GM06990 (cell line): ENCODE measurements around the gene NEK7.
"Not testable (repeated sequence)": the region's sequence is repeated elsewhere in the genome, so short reads cannot be mapped to it uniquely, and the experiment has no call there.

Experiments
- DNase-seq: peaks from one replicate; pipeline ENCODE4 v3.0.0-alpha.2; 2011; ENCODE audit not compliant: insufficient read length; ENCODE audit errors: extremely low read depth
- H3K27me3 ChIP-seq: replicated peaks from 2 replicates; pipeline ENCODE4 v1.6.0; 2011; ENCODE audit warnings: low read length; ENCODE audit not compliant: control insufficient read depth, insufficient read depth
- H3K36me3 ChIP-seq: 2 replicates; pipeline ENCODE4 v1.5.1; 2011; ENCODE audit warnings: low read length; ENCODE audit not compliant: control insufficient read depth, insufficient read depth
- H3K4me3 ChIP-seq: replicated peaks from 2 replicates; pipeline ENCODE4 v1.5.1; 2011; ENCODE audit warnings: low read depth, mild to moderate bottlenecking, control low read depth, low read length
- TF ChIP-seq, protein P1 (sequence below): IDR thresholded peaks from 2 replicates; pipeline ENCODE4 v1.5.1; 2011; ENCODE audit warnings: low read length, control low read depth, mild to moderate bottlenecking, inconsistent platforms; ENCODE audit not compliant: insufficient read depth, poor library complexity, severe bottlenecking

Gene NEK7

DNA sequence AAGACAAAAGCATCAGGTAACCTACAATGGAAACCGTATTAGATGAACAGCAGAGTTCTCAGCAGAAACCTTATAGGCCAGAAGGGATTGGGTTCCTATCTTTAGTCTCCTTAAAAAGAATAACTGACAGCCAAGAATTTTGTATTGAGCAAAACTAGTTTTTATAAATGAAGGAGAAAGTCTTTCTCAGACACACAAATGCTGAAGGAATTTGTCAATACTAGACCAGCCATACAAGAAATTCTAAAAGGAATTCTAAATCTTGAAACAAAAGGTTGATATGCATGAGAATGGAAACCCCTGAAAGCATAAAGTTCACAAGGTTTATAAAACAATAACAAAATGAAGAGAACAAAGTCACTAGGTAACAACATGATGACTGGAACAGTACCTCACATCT, 58.1 kb downstream of the NEK7 start:
- DNase-seq: no peak
- TF ChIP-seq, protein P1, sequence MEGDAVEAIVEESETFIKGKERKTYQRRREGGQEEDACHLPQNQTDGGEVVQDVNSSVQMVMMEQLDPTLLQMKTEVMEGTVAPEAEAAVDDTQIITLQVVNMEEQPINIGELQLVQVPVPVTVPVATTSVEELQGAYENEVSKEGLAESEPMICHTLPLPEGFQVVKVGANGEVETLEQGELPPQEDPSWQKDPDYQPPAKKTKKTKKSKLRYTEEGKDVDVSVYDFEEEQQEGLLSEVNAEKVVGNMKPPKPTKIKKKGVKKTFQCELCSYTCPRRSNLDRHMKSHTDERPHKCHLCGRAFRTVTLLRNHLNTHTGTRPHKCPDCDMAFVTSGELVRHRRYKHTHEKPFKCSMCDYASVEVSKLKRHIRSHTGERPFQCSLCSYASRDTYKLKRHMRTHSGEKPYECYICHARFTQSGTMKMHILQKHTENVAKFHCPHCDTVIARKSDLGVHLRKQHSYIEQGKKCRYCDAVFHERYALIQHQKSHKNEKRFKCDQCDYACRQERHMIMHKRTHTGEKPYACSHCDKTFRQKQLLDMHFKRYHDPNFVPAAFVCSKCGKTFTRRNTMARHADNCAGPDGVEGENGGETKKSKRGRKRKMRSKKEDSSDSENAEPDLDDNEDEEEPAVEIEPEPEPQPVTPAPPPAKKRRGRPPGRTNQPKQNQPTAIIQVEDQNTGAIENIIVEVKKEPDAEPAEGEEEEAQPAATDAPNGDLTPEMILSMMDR: no peak

DNA sequence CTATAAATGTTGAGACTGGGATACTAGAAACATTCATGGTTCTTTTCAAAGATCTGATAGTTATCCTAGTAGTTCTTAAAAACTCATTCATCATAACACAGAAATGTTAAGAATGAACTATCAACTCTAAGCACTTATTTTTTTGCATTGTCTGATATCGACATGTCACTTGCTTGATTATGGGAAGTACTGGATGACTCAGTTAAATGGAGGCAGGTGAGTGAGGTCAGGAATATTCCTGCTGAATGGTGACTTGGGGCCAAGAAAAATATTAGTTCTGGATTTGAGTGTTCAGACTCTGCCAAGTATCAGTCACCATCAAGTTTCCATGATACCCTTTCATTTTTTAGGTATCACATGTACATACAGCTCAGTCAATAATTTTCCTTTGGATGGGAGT, 63.6 kb downstream of the NEK7 start:
- no peak for DNase-seq
- no peak overlapping the region for H3K4me3 ChIP-seq

More for the DNA sequence above, 58.1 kb downstream of the NEK7 start:
- Histone ChIP-seq H3K27me3 (no peaks in the 10 kb centered on the region), H3K4me3 (no peak overlapping the region), H3K36me3 (no peaks in the 10 kb centered on the region; the same call in 1 of the 2 replicates)

DNA sequence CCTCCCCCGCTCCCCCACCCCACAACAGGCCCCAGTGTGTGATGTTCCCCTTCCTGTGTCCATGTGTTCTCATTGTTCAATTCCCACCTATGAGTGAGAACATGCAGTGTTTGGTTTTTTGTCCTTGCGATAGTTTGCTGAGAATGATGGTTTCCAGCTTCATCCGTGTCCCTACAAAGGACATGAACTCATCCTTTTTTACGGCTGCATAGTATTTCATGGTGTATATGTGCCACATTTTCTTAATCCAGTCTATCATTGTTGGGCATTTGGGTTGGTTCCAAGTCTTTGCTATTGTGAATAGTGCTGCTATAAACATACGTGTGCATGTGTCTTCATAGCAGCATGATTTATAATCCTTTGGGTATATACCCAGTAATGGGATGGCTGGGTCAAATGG, 70.2 kb downstream of the NEK7 start:
- not testable (repeated sequence) for DNase-seq, H3K27me3 ChIP-seq, H3K4me3 ChIP-seq, H3K36me3 ChIP-seq

More for the DNA sequence above, 63.6 kb downstream of the NEK7 start:
- Histone ChIP-seq H3K27me3 (no peaks in the 10 kb centered on the region), H3K36me3 (no peaks in the 10 kb centered on the region)
- TF ChIP-seq, protein P1: no peak

DNA sequence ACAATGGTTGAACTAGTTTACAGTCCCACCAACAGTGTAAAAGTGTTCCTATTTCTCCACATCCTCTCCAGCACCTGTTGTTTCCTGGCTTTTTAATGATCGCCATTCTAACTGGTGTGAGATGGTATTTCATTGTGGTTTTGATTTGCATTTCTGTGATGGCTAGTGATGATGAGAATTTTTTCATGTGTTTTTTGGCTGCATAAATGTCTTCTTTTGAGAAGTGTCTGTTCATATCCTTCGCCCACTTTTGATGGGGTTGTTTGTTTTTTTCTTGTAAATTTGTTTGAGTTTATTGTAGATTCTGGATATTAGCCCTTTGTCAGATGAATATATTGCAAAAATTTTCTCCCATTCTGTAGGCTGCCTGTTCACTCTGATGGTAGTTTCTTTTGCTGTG, 70.7 kb downstream of the NEK7 start:
- not testable (repeated sequence) for H3K4me3 ChIP-seq, H3K36me3 ChIP-seq, H3K27me3 ChIP-seq, DNase-seq

DNA sequence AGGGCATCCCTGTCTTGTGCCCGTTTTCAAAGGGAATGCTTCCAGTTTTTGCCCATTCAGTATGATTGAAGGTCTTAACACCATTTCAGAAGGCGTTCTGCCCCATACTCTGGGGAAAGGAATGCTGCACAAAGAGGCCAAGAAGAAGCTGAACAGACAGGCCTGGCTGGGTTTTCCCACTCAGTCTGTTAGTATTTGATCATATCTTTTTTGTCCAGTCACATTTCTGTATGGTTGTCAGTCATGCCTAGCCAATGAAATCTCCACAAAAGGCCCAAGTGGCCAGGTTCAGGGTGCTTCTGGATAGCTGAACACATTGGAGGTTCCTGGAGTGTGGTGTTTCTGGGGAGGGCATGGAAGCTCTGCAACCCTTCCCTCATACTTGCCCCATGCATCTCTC, 72.1 kb downstream of the NEK7 start:
- no peaks in the 10 kb centered on the region for H3K36me3 ChIP-seq
- TF ChIP-seq, protein P1: no peak
- no peak for DNase-seq
- no peaks in the 10 kb centered on the region for H3K27me3 ChIP-seq
- no peak overlapping the region for H3K4me3 ChIP-seq

DNA sequence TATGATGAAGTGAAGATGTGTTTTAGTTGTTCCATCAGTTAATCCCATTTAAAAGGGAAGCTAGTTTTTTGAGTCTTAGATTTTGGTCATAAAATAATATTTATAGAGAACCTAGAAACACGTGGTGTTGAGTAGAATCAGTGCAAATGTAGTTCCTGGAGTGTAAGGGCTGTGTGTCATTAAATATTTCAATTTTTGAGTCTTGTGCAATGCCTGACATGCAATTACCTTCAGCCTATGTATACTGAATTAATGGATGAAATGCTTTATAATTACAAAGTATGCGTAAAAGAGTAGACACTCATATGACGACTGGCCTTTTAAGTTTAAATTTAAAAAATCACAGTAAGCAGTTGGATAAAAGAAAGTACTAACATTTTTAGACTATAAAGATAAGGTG, 75.0 kb downstream of the NEK7 start:
- no peaks in the 10 kb centered on the region for H3K36me3 ChIP-seq
- H3K4me3 ChIP-seq: no peak overlapping the region
- no peak for DNase-seq
- TF ChIP-seq, protein P1: no peak
- H3K27me3 ChIP-seq: no peaks in the 10 kb centered on the region

DNA sequence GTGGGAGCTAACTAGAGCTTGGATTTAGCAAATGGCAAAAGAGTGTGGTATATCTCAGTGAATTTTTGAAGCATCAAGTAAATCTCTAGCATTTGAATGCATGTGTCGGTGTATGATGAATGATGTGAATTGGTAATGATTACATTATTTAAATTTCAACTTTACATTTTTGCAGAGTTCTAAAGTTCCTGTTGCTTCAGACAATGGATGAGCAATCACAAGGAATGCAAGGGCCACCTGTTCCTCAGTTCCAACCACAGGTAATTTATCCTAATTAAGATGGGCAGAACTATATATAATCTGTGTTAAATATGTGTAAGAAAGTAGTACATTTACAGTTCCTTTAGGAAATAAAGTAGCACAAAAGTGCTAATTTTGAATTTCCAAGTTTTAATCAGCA, 75.6 kb downstream of the NEK7 start:
- Histone ChIP-seq H3K4me3 (no peak overlapping the region), H3K36me3 (no peaks in the 10 kb centered on the region), H3K27me3 (no peaks in the 10 kb centered on the region)
- no peak for DNase-seq
- TF ChIP-seq, protein P1: no peak
